ENCODE results near the gene TSHZ2. TPM values are rescaled to one million over a fixed set of nuclear protein-coding genes. Genes with fewer than 3 reads are reported as not detected.
A peak's percentile ranks its signal among the peaks of the same experiment; 100 is the strongest.

Gene TSHZ2
- total and polyA plus RNA-seq, 11 donors = 1.8 to 12.1 (median 3.7) TPM

DNA sequence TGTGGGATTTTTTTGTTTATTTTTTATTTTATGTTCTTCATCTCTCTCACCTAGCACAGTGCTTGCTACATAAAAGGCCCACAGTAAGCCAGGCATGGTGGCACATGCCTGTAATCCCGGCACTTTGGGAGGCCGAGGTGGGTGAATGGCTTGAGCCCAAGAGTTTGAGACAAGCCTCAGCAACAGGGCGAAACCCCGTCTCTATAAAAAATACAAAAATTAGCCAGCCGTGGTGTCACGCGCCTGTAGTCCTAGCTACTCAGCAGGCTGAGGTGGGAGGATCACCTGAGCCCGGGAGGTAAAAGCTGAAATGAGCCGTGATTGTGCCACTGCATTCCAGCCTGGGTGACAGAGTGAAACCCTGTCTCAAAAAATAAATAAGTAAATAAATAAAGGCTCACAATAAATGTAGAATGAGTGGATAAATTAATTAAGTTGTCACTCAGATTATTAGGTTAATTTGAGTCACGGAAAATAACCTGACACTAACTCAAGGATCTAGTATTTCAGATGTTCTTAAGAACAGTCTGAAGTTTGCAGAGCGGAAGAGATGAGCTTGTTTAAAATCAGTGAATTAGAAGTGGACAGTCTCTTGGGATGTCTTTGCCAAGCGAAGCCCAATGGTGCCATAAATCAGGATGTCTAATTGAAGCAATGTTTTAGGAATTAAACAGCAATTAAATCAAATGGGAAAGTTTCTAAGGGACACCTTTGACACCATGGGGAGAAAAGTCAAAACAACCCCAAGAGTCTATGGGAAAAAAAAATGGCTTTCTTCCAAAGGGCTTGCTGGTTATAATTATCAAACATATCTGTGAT lies 407.1 kb downstream of the TSHZ2 start:
- intact Hi-C loops (cut with DNase I) = no loop called here
- ATAC-seq (no peak), DNase-seq (no peak)
- Histone ChIP-seq H3K27ac (peak overlapping the region in 1 of 12 donors; percentile 13), H3K36me3 (no peaks in the 10 kb centered on the region), H3K4me3 (no peak overlapping the region), H3K4me1 (peaks cover 0 to 17% (median 0%) of the 10 kb centered on the region in 12 donors), H3K9me3 (no peaks in the 10 kb centered on the region), H3K27me3 (no peaks in the 10 kb centered on the region)
- no peak for TF ChIP-seq POLR2A (IDR thresholded peaks at IDR 0.05)
- TF ChIP-seq, protein P1, sequence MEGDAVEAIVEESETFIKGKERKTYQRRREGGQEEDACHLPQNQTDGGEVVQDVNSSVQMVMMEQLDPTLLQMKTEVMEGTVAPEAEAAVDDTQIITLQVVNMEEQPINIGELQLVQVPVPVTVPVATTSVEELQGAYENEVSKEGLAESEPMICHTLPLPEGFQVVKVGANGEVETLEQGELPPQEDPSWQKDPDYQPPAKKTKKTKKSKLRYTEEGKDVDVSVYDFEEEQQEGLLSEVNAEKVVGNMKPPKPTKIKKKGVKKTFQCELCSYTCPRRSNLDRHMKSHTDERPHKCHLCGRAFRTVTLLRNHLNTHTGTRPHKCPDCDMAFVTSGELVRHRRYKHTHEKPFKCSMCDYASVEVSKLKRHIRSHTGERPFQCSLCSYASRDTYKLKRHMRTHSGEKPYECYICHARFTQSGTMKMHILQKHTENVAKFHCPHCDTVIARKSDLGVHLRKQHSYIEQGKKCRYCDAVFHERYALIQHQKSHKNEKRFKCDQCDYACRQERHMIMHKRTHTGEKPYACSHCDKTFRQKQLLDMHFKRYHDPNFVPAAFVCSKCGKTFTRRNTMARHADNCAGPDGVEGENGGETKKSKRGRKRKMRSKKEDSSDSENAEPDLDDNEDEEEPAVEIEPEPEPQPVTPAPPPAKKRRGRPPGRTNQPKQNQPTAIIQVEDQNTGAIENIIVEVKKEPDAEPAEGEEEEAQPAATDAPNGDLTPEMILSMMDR (IDR thresholded peaks at IDR 0.05) = no peak
- WGBS, 4 donors = 82 to 90% (median 85%) methylated on average over 12 of the region's 12 CpGs

DNA sequence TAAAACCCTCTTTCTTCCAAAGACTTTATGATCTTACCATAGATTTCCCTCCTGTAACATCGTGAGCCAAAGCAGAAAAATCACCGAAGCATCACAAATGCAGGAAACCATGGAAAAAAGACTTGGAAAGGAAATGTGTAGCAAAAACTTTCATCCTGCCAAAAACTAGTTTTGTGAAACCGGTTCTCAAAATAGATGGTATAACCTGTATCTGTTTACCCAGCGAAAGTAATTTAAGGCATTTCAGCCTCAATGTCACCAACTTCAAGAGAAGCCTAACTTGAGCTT lies 407.6 kb downstream of the TSHZ2 start:
- H3K27me3 ChIP-seq = no peaks in the 10 kb centered on the region
- no peaks in the 10 kb centered on the region for H3K36me3 ChIP-seq
- peaks cover 0 to 19% (median 0%) of the 10 kb centered on the region in 12 donors for H3K4me1 ChIP-seq
- H3K9me3 ChIP-seq = no peaks in the 10 kb centered on the region
- ATAC-seq (no peak), DNase-seq (no peak)
- intact Hi-C loops (cut with DNase I) = no loop called here
- WGBS, 4 donors = 44 to 59% (median 52%) methylated on average over 4 of the region's 4 CpGs
- no peak overlapping the region for H3K4me3 ChIP-seq
- no peak for TF ChIP-seq POLR2A (IDR thresholded peaks at IDR 0.05)
- TF ChIP-seq, protein P1 (IDR thresholded peaks at IDR 0.05) = no peak
- no peak overlapping the region for H3K27ac ChIP-seq

DNA sequence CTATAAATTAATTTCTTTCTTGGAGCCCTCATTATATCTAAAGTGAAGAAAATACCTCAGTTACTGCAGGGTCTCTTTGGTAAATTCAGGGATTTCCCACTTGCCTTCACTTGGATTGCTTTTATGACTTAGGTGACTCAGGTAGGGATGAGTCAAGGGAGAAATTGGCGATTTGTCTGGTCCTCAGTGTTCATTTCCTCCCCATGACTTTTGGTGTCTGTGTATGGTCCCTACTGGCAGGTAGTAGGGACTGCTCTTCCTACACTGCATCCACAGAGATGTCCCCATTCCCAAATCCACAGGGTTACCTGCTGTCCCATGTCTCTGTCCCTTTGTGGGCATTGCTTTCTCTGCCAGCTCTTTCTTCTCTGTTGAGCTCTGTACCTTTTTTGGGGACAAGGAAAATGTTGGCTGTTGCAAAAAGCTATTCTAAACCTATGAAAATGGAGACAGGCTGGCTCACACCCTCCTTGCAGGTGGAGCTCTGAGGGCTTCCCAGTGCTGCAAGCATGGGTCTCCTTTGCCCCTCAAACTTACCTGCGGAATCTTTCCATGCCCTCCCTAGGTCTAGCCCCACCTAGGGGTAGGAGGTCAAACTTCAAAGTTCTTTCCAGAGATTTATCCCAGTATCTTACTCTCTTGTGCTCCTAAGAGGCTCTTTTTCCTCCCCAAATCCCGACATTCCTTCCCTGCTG lies 409.6 kb downstream of the TSHZ2 start:
- no peaks in the 10 kb centered on the region for H3K9me3 ChIP-seq
- H3K36me3 ChIP-seq = no peaks in the 10 kb centered on the region
- ATAC-seq = no peak
- H3K27me3 ChIP-seq = no peaks in the 10 kb centered on the region
- H3K27ac ChIP-seq = peak overlapping the region in 5 of 12 donors; percentile 4 to 50 (median 43)
- no peak for DNase-seq
- intact Hi-C loops (cut with DNase I) = no loop called here
- TF ChIP-seq, protein P1 (IDR thresholded peaks at IDR 0.05) = no peak
- no peak for TF ChIP-seq POLR2A (IDR thresholded peaks at IDR 0.05)
- peaks cover 0 to 23% (median 0%) of the 10 kb centered on the region in 12 donors for H3K4me1 ChIP-seq
- WGBS, 4 donors = 79 to 93% (median 88%) methylated on average over 3 of the region's 3 CpGs
- H3K4me3 ChIP-seq = no peak overlapping the region

- peak in 2 of 5 donors; percentile 27 to 39 for DNase-seq
Measured at GRCh38 chr20:53382263-53382844, 410.2 kb downstream of the TSHZ2 start.

More at GRCh38 chr20:53382263-53382844, 410.2 kb downstream of the TSHZ2 start:
- H3K27me3 ChIP-seq = no peaks in the 10 kb centered on the region
- H3K4me1 ChIP-seq = peaks cover 0 to 23% (median 0%) of the 10 kb centered on the region in 12 donors
- intact Hi-C loops (cut with DNase I) = no loop called here
- H3K9me3 ChIP-seq = no peaks in the 10 kb centered on the region
- H3K27ac ChIP-seq = peak overlapping the region in 5 of 12 donors; percentile 4 to 50 (median 43)
- TF ChIP-seq POLR2A (IDR thresholded peaks at IDR 0.05) = no peak
- TF ChIP-seq, protein P1 (IDR thresholded peaks at IDR 0.05) = no peak
- peak in 2 of 4 donors; percentile 36 to 41 for ATAC-seq
- H3K4me3 ChIP-seq = no peak overlapping the region
- no peaks in the 10 kb centered on the region for H3K36me3 ChIP-seq
- 57 to 64% (median 60%) methylated on average over 7 of the region's 7 CpGs for WGBS, 4 donors

Data from heart left ventricle (tissue), 16 donors.